Mesenchymal stem cell (in vitro differentiated cells and primary cell): ENCODE data around the gene MED17.

Experiments used
- DNase-seq: peaks from one replicate; pipeline ENCODE4 v3.0.0-alpha.2; 2013
- H2AFZ ChIP-seq: one replicate; pipeline ENCODE4 v1.6.1; 2013; ENCODE audit warnings: low read depth, mild to moderate bottlenecking, control low read depth, inconsistent platforms, low read length, moderate library complexity
- H2AK5ac ChIP-seq: 2 replicates; pipeline ENCODE4 v1.6.1; 2013; ENCODE audit warnings: low read length, moderate library complexity, mild to moderate bottlenecking, inconsistent platforms; ENCODE audit not compliant: severe bottlenecking
- H2BK120ac ChIP-seq: one replicate; pipeline ENCODE4 v1.6.1; 2013; ENCODE audit warnings: low read depth, mild to moderate bottlenecking, inconsistent platforms, low read length, moderate library complexity
- H2BK12ac ChIP-seq, 2 experiments: one replicate each; pipeline ENCODE4 v1.6.1; 2013; ENCODE audit warnings: inconsistent platforms in 2 of 2, low read length in 2 of 2, mild to moderate bottlenecking in 2 of 2, moderate library complexity in 2 of 2, control low read depth in 1 of 2
- H2BK15ac ChIP-seq: one replicate; pipeline ENCODE4 v1.6.1; 2013; ENCODE audit warnings: mild to moderate bottlenecking, low read depth, inconsistent platforms; ENCODE audit not compliant: poor library complexity, severe bottlenecking
- H2BK5ac ChIP-seq: 2 replicates; pipeline ENCODE4 v1.6.1; 2013; ENCODE audit warnings: low read depth, mild to moderate bottlenecking, low read length, control low read depth, inconsistent platforms; ENCODE audit not compliant: poor library complexity, severe bottlenecking
- H3K14ac ChIP-seq, 2 experiments: one replicate each; pipeline ENCODE4 v1.6.1; 2013; ENCODE audit warnings: inconsistent platforms in 2 of 2, low read length in 2 of 2, control low read depth in 1 of 2, mild to moderate bottlenecking in 1 of 2, moderate library complexity in 1 of 2
- H3K18ac ChIP-seq, 2 experiments: one replicate each; pipeline ENCODE4 v1.6.1; 2013; ENCODE audit warnings: inconsistent platforms in 2 of 2, low read length in 2 of 2, control low read depth in 1 of 2, low read depth in 1 of 2, mild to moderate bottlenecking in 1 of 2
- H3K23ac ChIP-seq, 2 experiments: one replicate each; pipeline ENCODE4 v1.6.1; 2013; ENCODE audit warnings: inconsistent platforms in 2 of 2, low read length in 2 of 2, mild to moderate bottlenecking in 2 of 2, moderate library complexity in 2 of 2, control low read depth in 1 of 2
- H3K27ac ChIP-seq: 2 replicates; pipeline ENCODE4 v1.5.1; 2013; ENCODE audit warnings: mild to moderate bottlenecking, moderate library complexity, low read length, control low read depth, inconsistent platforms; ENCODE audit not compliant: poor library complexity, severe bottlenecking
- H3K27me3 ChIP-seq, 2 experiments: 2 replicates each; pipeline versions ENCODE4 v1.6.1 to v1.7.0; 2013; ENCODE audit warnings: low read length in 2 of 2, mild to moderate bottlenecking in 2 of 2, moderate library complexity in 2 of 2, control low read depth in 1 of 2, inconsistent platforms in 1 of 2; ENCODE audit not compliant: control insufficient read depth in 1 of 2, insufficient read depth in 1 of 2
- H3K36me3 ChIP-seq, 2 experiments: 2 replicates each; pipeline versions ENCODE4 v1.6.1 to v1.7.0; 2013; ENCODE audit warnings: low read length in 2 of 2, control low read depth in 1 of 2, inconsistent platforms in 1 of 2, low read depth in 1 of 2, mild to moderate bottlenecking in 1 of 2; ENCODE audit not compliant: insufficient read depth in 2 of 2, control insufficient read depth in 1 of 2
- H3K4ac ChIP-seq, 2 experiments: one replicate each; pipeline ENCODE4 v1.6.1; 2013; ENCODE audit warnings: inconsistent platforms in 2 of 2, low read length in 2 of 2, mild to moderate bottlenecking in 2 of 2, moderate library complexity in 2 of 2, control low read depth in 1 of 2, low read depth in 1 of 2
- H3K4me1 ChIP-seq: 2 replicates; pipeline ENCODE4 v1.6.1; 2013; ENCODE audit warnings: low read depth, low read length, control low read depth; ENCODE audit not compliant: control insufficient read depth, insufficient read depth
- H3K4me2 ChIP-seq: 2 replicates; pipeline ENCODE4 v1.6.1; 2013; ENCODE audit warnings: low read length, mild to moderate bottlenecking, inconsistent platforms; ENCODE audit not compliant: poor library complexity, severe bottlenecking
- H3K4me3 ChIP-seq, 2 experiments: 2 replicates each; pipeline versions ENCODE4 v1.5.1 to v1.7.0; 2013; ENCODE audit warnings: low read length in 2 of 2, mild to moderate bottlenecking in 2 of 2, control low read depth in 1 of 2, low read depth in 1 of 2; ENCODE audit not compliant: insufficient read depth in 1 of 2
- H3K79me1 ChIP-seq: replicated peaks from 2 replicates; pipeline ENCODE4 v1.6.1; 2013; ENCODE audit warnings: mild to moderate bottlenecking, control low read depth, low read length, inconsistent platforms; ENCODE audit not compliant: poor library complexity, severe bottlenecking
- H3K9ac ChIP-seq: 2 replicates; pipeline ENCODE4 v1.7.0; 2013; ENCODE audit warnings: mild to moderate bottlenecking, low read length, moderate library complexity
- H3K9me3 ChIP-seq: 2 replicates; pipeline ENCODE4 v1.7.0; 2013; ENCODE audit warnings: mild to moderate bottlenecking, low read length; ENCODE audit not compliant: control insufficient read depth
- H4K8ac ChIP-seq: one replicate; pipeline ENCODE4 v1.6.1; 2013; ENCODE audit warnings: inconsistent platforms, mild to moderate bottlenecking, low read length, moderate library complexity
- H4K91ac ChIP-seq: one replicate; pipeline ENCODE4 v1.6.1; 2013; ENCODE audit warnings: mild to moderate bottlenecking, low read length, inconsistent platforms
- WGBS: methylation state at CpG from one replicate; pipeline ENCODE4 v1.1.7; 2013; ENCODE audit warnings: mixed read lengths; 5-methylcytosine and 5-hydroxymethylcytosine counted together

MED17 gene

GRCh38 chr11:93842034-93842433 is 58.0 kb downstream of the MED17 start:
- H3K9ac ChIP-seq, result no peak overlapping the region
- H3K4me3 ChIP-seq, result no peak overlapping the region
- no peak overlapping the region for H2BK15ac ChIP-seq
- H3K14ac ChIP-seq, result no peak overlapping the region
- no peak overlapping the region for H4K8ac ChIP-seq
- H4K91ac ChIP-seq, result no peak overlapping the region
- no peak overlapping the region for H3K4ac ChIP-seq
- H3K36me3 ChIP-seq, result no peaks in the 10 kb centered on the region
- no peak overlapping the region for H3K4me2 ChIP-seq
- no peak overlapping the region for H2BK120ac ChIP-seq
- no peak overlapping the region for H3K23ac ChIP-seq
- H3K79me1 ChIP-seq, result no peaks in the 10 kb centered on the region
- H3K27me3 ChIP-seq, result no peaks in the 10 kb centered on the region
- no peak overlapping the region for H2AK5ac ChIP-seq
- H3K9me3 ChIP-seq, result no peaks in the 10 kb centered on the region
- no peak overlapping the region for H2BK5ac ChIP-seq
- no peak for DNase-seq
- no peak overlapping the region for H3K27ac ChIP-seq
- no peak overlapping the region for H3K18ac ChIP-seq
- H2AFZ ChIP-seq, result no peak overlapping the region
- H3K4me1 ChIP-seq, result peaks cover 4% of the 10 kb centered on the region
- no peak overlapping the region for H2BK12ac ChIP-seq
- 74% methylated on average over 3 of the region's 4 CpGs for WGBS

- Histone ChIP-seq H2AK5ac (no peak overlapping the region), H4K8ac (no peak overlapping the region), H2AFZ (no peak overlapping the region), H3K27me3 (no peaks in the 10 kb centered on the region), H3K4me1 (peaks cover 4% of the 10 kb centered on the region), H3K4me3 (no peak overlapping the region), H2BK5ac (no peak overlapping the region), H2BK12ac (no peak overlapping the region), H3K79me1 (no peaks in the 10 kb centered on the region), H4K91ac (no peak overlapping the region), H3K27ac (no peak overlapping the region), H3K14ac (no peak overlapping the region), H3K23ac (no peak overlapping the region), H2BK15ac (no peak overlapping the region), H2BK120ac (no peak overlapping the region), H3K9me3 (no peaks in the 10 kb centered on the region), H3K9ac (no peak overlapping the region), H3K4ac (no peak overlapping the region), H3K36me3 (no peaks in the 10 kb centered on the region), H3K18ac (peak overlapping the region in 1 of 2 experiments; percentile 29), H3K4me2 (no peak overlapping the region)
- DNase-seq, result no peak
- WGBS, result 92% methylated on average over 6 of the region's 6 CpGs
Observed at GRCh38 chr11:93842461-93842860, 58.4 kb downstream of the MED17 start.

- DNase-seq, result no peak
- Histone ChIP-seq H3K79me1 (no peaks in the 10 kb centered on the region), H3K23ac (no peak overlapping the region), H3K9ac (no peak overlapping the region), H3K4ac (no peak overlapping the region), H3K4me2 (no peak overlapping the region), H4K8ac (no peak overlapping the region), H3K14ac (no peak overlapping the region), H2BK15ac (no peak overlapping the region), H3K18ac (no peak overlapping the region), H2AFZ (no peak overlapping the region), H2BK12ac (no peak overlapping the region), H3K27ac (no peak overlapping the region), H3K4me3 (no peak overlapping the region), H3K4me1 (peaks cover 4% of the 10 kb centered on the region), H3K9me3 (no peaks in the 10 kb centered on the region), H3K36me3 (no peaks in the 10 kb centered on the region), H2AK5ac (no peak overlapping the region), H2BK120ac (no peak overlapping the region), H2BK5ac (no peak overlapping the region), H4K91ac (no peak overlapping the region), H3K27me3 (no peaks in the 10 kb centered on the region)
- 91% methylated on average over 5 of the region's 5 CpGs for WGBS
Observed at GRCh38 chr11:93843906-93844305, 59.8 kb downstream of the MED17 start.

GRCh38 chr11:93844568-93844967 is 60.5 kb downstream of the MED17 start:
- no peaks in the 10 kb centered on the region for H3K36me3 ChIP-seq
- H3K4me1 ChIP-seq, result peaks cover 4% of the 10 kb centered on the region
- H2AFZ ChIP-seq, result no peak overlapping the region
- H2BK5ac ChIP-seq, result no peak overlapping the region
- no peak overlapping the region for H3K27ac ChIP-seq
- H3K9me3 ChIP-seq, result no peaks in the 10 kb centered on the region
- H2BK15ac ChIP-seq, result no peak overlapping the region
- no peak overlapping the region for H3K9ac ChIP-seq
- 58% methylated on average over 7 of the region's 7 CpGs for WGBS
- no peak overlapping the region for H4K91ac ChIP-seq
- H4K8ac ChIP-seq, result no peak overlapping the region
- H2BK12ac ChIP-seq, result no peak overlapping the region
- no peak overlapping the region for H3K18ac ChIP-seq
- H3K79me1 ChIP-seq, result no peaks in the 10 kb centered on the region
- H3K23ac ChIP-seq, result no peak overlapping the region
- H3K4ac ChIP-seq, result no peak overlapping the region
- H3K27me3 ChIP-seq, result no peaks in the 10 kb centered on the region
- H3K4me3 ChIP-seq, result no peak overlapping the region
- H3K14ac ChIP-seq, result no peak overlapping the region
- no peak overlapping the region for H3K4me2 ChIP-seq
- H2BK120ac ChIP-seq, result no peak overlapping the region
- no peak overlapping the region for H2AK5ac ChIP-seq
- no peak for DNase-seq
